ENCODE data around the gene INKA2.

INKA2 gene

DNA sequence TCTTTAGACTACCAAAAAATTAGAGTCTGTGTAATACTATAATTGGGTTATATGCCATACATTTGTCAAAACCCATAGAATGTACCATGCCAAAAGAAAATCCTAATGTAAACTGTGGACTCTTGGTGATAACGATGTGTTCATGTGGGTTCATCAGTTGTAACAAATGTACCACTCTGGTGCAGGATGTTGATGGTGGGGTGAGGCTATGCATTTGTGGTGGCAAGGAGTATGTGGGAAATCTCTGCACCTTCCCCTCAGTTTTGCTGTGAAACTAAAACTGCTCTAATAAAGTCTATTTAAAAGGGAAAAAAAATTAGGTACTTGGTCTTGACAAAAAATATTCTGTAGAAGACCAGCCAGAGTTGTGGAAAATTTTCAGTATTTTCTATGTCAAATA lies 43.4 kb downstream of the INKA2 start:
- DNase-seq: no peak

- no peak for DNase-seq
Measured at GRCh38 chr1:111691886-111692285, 47.3 kb downstream of the INKA2 start.

- no peak for DNase-seq
Measured at GRCh38 chr1:111690306-111690617, 48.9 kb downstream of the INKA2 start.

Data from cortex of kidney (tissue), 1 donor.